ENCODE results near the gene ST6GALNAC4. TPM values are rescaled to one million over a fixed set of nuclear protein-coding genes. Genes with fewer than 3 reads are reported as not detected.

The ST6GALNAC4 gene
- 21.2 and 27.9 TPM in 2 replicates for total RNA-seq

GRCh38 chr9:127916720-127917581 is at the start of gene ST6GALNAC4:
TSS of gene ST6GALNAC4 (minus strand) at chr9:127917041. CDS start at chr9:127916419, 622 bp downstream.

GRCh38 chr9:127937388-127938297 is 20.8 kb upstream of the ST6GALNAC4 start, which contains the start of gene DPM2:
TSS of gene DPM2 (minus strand) at chr9:127937854. CDS start at chr9:127937820, 34 bp downstream.

GRCh38 chr9:127930231-127931091 is 13.6 kb upstream of the ST6GALNAC4 start, which contains the start of gene PIP5KL1:
TSS of gene PIP5KL1 (minus strand) at chr9:127930777. CDS start at chr9:127930752, 25 bp downstream.

GRCh38 chr9:127899128-127899943 is 17.5 kb downstream of the ST6GALNAC4 start, which contains the start of gene ST6GALNAC6:
TSS of gene ST6GALNAC6 (minus strand) at chr9:127899603. CDS start at chr9:127897981, 1,622 bp downstream.

GRCh38 chr9:127877566-127877998 is 39.3 kb downstream of the ST6GALNAC4 start, which contains the start of gene AK1:
TSS of gene AK1 (minus strand) at chr9:127877675. CDS start at chr9:127874617, 3,058 bp downstream.

Other genes with a start within 250 kb of the ST6GALNAC4 start
- gene CFAP157, start 210.1 kb downstream of the ST6GALNAC4 start, total RNA-seq: under 0.01 and 0.09 TPM in 2 replicates
- 18.8 and 27.4 TPM in 2 replicates for gene PTRH1, start 201.4 kb downstream of the ST6GALNAC4 start, total RNA-seq
- 0.09 and 0.14 TPM in 2 replicates for gene TTC16, start 201.0 kb downstream of the ST6GALNAC4 start, total RNA-seq
- 2.6 and 2.7 TPM in 2 replicates for gene TOR2A, start 181.7 kb downstream of the ST6GALNAC4 start, total RNA-seq
- under 0.01 and 0.37 TPM in 2 replicates for gene SH2D3C, start 138.4 kb downstream of the ST6GALNAC4 start, total RNA-seq
- 35.1 and 43.4 TPM in 2 replicates for gene CDK9, start 131.0 kb downstream of the ST6GALNAC4 start, total RNA-seq
- gene FPGS, start 114.2 kb downstream of the ST6GALNAC4 start, total RNA-seq: 62.7 and 65.2 TPM in 2 replicates
- gene ENG, start 62.4 kb downstream of the ST6GALNAC4 start, total RNA-seq: 9.0 and 13.2 TPM in 2 replicates
- gene AK1, start 39.4 kb downstream of the ST6GALNAC4 start, total RNA-seq: 40.0 and 59.4 TPM in 2 replicates
- gene ST6GALNAC6, start 17.4 kb downstream of the ST6GALNAC4 start, total RNA-seq: 39.3 and 50.1 TPM in 2 replicates
- gene PIP5KL1, start 13.7 kb upstream of the ST6GALNAC4 start, total RNA-seq: 2.6 and 3.0 TPM in 2 replicates
- gene DPM2, start 20.8 kb upstream of the ST6GALNAC4 start, total RNA-seq: 10.1 and 10.2 TPM in 2 replicates
- gene EEIG1, start 63.9 kb upstream of the ST6GALNAC4 start, total RNA-seq: 8.5 and 22.0 TPM in 2 replicates
- 10.8 and 13.0 TPM in 2 replicates for gene NAIF1, start 150.3 kb upstream of the ST6GALNAC4 start, total RNA-seq
- 24.2 and 25.1 TPM in 2 replicates for gene SLC25A25, start 151.2 kb upstream of the ST6GALNAC4 start, total RNA-seq
- gene PTGES2, start 210.7 kb upstream of the ST6GALNAC4 start, total RNA-seq: 69.4 and 77.2 TPM in 2 replicates
- not detected in 2 replicates for gene LCN2, start 232.4 kb upstream of the ST6GALNAC4 start, total RNA-seq
- 26.0 and 27.9 TPM in 2 replicates for gene BBLN, start 243.2 kb upstream of the ST6GALNAC4 start, total RNA-seq